ENCODE results near the gene CCDC54.
A peak's percentile ranks its signal among the peaks of the same experiment; 100 is the strongest.

Gene CCDC54

DNA sequence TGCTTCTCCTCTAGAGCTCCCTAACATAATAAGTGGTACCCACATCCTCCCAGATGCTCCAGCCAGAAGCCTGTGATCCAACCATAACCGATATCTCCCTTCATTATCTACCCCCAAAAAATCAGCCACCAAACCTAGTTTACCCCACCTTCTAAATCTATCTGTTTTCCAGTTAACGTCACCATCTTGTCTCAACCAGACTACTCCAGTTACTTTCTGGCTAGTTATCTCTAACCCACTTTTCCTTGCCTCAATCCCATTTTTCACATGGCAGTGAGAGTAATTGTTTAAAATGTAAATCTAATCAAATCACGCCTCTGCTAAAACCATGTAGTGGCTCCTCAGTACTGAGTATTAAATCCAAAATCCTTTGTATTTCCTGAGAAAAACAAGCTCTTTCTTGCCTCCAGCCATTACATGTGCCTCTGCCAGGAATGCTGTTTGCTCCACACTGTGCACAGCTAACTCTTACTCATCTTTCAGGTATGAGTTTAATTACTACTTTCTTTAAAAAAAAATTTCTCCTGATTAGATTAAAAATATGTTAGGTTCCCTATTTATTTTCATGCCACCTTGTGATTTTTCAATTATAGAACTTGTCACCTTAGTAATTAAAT is 15.4 kb downstream of the CCDC54 start:
- DNase-seq: no peak

DNA sequence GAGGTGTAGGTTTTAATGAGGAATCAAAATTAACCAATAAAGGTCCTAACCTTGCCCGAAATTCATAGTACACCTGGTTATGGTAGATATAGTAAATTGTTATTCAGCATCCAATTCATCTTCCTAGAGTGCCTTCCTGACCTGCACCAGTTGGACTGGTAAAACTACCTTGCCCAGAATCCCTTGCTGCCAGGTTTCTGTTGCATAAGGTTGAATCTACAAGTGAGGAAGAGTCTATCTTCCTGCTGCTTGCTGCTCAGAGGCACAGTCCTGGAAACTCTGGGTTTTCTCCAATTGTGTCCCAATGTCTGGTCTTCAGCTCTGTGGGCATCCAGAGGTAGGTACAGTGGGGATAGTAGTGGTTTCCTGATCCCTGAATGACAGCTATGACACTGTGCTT is 17.3 kb downstream of the CCDC54 start:
- no peak for DNase-seq

DNA sequence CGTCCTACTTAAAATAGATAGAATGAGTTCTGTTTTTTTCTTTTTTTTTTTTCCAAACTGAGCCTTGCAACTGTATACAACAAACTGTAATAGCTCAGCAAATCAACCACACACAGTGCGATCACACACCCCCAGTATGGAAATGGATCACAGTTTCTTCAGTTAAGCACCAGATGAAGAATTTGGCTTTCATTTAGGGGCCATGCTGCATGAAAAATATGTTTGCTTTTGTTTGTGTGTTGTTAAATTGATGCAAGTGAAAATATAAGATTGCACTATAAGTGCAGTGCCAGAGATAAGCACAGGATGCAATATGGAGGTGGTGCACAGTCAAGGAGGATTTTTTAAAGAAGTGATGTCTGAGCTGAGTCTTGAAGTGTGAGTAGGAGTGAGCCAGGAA is 17.8 kb downstream of the CCDC54 start:
- no peak for DNase-seq

DNA sequence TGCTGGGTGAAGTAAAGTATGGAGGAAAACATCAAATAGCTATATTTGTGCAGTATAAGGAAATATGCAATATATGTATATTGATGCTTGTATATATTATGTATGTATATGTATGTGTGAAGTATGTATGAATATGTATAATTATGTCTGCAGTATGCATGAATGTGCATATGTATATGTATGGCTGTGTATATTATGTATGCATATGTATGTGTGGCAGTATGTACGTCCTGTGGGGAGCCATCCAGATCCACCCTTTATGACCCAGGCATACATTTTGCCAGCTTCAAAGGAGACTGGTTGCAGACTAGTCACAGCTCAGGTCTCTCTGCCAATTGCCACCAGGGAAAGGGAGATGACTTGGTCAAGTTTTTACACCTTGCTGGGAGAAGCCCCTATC is 24.1 kb downstream of the CCDC54 start:
- DNase-seq: no peak

DNA sequence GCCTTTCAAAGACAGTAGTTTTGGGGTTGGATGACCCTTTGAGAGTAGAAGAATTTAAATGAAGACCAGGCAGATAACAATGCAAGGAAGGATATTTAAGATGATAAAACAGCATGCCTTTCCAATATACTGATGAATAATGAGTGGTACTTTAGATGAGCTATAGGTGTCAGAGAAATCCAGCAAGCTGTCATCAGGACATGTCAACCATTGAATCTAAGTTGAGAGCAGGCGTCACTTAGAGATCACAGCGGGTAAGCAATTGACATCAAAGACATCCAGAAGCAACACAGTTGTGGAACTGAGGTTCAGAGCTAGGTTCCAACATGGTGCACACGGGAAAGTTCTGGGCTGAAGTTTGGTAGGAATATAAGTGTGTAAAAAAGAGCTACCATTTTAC is 25.0 kb downstream of the CCDC54 start:
- no peak for DNase-seq

DNA sequence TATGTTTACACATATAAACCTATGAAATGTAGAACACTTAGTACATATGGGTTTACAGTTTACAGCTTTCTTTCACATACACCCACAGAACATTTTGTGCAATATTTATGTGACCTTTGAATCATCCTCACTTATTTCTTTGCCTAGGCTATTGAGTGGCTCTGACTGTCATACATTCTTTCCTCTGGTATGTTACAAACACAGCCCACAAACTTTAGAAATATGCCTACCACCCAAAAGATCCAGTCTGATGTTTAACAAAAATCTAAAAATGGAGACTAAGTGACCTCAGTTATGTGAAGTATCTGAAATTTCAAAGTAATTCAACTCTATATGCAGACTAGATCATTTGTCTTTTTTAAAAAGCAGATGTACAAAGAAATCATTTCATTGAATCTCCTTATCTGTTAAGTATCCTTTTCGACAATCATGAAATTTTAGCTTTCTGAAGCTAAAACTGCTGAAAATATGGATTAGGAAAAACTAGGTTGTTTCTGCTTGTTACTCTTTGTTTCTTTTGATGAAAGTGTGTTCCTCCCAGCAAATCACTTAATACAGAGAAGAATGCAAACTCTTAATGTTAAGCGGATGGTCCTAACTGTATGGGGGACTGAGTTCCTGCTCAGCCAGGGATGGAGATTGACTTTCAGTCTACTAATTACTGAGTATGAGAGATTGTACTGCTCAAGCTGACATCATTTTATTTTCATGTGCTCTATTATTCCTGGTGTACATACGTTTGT is 27.7 kb downstream of the CCDC54 start:
- DNase-seq: no peak

DNA sequence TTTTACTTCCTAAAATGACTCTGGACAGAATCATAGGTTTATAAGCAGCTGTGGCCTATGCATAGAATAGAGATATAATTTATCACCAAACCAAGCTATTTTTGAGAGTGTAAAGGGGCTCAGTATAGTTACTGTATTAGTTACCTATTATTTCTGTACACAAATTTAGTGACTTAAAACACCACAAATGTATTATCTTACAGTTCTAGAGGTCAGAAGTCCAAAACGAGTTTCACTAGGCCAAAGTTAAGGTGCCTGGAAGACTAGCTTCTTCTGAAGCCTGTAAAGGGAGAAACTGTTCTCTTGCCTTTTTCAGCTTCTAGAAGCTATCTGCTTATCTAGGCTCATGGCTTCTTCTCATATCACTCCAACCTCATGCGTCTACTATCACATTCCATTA is 30.1 kb downstream of the CCDC54 start:
- DNase-seq: no peak

DNA sequence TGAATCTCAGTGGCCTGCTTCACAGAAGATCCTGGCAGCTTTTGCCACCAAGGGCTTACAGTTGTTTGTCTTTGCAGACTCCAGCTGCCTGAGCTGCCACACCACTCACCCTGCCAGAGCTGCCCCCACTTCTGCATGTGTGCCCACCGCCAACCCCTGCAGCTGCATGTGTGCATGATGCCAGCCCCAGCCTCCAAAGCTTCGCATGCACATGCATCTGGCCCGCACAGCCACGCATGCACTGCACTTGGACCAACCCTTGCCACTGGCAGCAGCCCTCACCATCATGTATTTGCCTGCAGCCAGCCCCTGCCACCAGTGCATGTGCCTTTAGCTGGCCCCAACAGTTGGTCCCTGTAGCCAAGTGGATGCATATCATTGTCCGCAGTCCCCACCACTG is 31.3 kb downstream of the CCDC54 start:
- no peak for DNase-seq

DNA sequence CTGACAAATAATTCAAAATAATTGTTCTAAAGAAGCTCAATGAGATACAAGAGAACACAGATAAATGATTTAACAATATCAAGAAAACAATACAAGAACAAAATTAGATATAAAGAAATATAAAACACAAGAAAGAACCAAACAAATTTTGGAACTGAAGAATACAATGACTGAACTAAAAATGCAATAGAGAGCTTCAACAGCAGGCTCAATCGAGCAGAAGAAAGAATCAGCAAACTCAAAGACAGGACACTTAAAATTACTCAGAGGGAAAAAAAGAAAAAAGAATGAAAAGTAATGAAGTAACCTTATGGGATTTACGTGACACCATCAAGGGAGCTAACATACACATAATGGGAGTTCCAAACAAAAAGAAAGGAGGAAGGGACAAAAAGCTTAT is 32.1 kb downstream of the CCDC54 start:
- no peak for DNase-seq

DNA sequence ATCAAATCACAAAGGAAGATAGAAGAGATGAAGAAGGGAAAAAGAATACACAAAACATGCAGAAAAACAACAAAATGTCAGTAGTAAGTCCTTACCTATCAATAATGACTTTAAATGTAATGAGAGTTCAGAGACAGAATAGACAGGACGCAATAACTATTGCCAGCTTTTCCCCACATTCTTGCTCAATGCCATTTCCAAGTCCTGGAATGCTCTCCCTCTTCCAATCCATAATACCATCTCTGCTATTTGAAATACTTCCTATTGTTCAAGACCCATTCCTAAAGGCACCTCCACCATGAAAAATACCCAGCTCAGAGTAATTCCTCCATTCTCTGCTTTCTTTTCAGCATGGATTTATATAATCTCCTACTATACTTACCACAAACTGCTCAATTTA is 33.4 kb downstream of the CCDC54 start:
- DNase-seq: no peak

DNA sequence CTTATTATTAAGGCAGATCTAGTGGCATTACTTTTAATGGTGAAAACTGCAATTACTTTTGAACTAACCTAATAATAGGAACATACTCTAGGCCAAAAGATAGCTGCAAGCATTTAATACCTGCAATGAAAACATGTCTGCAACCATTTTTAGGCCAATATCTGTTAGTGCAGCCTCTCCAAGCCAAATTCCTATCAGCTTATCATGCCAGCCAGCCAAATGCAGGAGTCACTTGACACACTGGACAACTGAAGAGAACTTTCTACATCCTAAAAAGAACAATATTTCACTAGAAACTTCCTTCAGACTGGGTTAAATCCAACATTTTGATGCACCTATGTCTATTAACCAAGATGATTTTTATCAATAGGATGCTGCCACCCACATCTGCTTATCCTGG is 33.8 kb downstream of the CCDC54 start:
- no peak for DNase-seq

DNA sequence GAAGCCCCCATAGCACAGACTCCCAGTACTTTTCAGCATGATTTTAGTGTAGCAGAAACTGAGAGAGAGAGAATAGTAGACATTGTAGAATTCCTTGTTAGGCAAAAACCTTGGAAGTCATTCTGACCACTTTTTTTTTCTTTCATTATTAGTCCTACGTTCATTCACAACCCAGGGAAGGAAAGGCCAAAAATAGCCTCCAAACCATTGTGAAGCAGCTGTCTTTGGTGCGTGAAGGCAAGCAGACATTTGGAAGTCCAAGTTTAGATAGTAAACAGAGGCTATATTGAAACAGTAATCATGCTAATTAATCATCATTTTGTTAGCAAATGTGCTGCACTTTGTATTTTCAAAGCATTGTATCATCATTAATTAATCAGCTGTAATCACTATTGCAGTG is 34.5 kb downstream of the CCDC54 start:
- no peak for DNase-seq

DNA sequence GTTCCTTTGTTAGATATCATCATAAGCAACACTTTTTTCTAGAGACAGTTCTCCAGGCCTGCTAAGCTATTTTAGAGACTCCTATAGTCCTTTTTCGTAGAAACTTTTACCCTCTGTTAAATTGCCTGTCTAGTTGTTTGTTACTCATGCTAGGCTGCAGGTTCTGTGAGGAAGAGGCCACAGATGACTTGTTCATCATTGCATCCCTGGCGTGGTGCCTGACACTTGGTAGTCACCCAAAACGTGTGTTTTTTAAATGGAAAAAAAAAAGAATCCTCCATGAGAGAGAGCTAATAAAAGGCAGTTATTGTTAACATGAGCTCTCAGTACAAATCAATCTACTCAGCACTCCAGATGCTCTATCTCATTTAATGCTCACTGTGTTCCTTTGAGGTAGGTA is 35.1 kb downstream of the CCDC54 start:
- DNase-seq: no peak

DNA sequence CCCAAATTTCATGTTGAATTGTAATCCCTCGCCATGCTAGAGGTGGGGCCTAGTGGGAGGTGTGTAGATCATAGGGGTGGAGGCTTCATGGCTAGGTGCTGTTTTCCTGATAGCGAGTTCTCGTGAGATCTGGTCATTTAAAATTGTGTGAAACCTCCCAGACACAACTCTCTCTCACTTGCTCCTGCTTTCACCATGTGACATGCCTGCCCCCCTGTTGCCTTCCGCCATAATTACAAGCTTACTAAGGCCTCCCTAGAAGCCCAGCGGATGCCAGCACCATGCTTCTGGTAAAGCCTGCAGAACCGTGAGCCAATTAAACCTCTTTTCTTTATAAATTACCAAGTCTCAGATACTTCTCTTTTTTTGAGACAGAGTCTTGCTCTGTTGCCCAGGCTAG is 36.0 kb downstream of the CCDC54 start:
- DNase-seq: peak in 1 of 56 donors; percentile 2

DNA sequence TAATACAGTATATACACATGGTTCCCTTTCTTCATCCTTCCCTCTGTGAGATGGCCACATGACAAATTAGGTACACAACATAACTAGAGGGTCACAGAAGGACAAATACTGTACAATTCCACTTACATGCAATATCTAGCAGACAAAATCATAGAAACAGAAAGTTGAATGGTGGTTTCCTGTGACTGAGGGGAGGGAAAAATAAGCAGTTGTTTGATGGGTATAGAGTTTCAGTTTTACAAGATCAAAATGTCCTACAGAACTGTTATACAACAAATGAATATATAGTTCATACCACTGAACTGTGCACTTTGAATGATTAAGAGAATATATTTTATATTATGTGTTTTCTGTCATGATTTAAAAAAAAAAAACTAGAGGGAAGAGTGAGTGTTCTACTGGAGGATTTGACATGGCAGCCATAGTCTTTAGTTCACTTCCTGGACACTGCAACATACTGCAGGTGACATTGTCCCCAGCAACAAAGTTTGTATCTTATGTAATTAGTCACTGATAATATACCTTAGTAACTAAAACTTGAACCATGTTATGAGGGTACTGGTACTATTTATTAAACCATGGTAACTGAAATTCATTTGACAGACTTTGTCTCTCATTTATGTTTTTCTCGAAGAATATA is 37.2 kb downstream of the CCDC54 start:
- DNase-seq: no peak

DNA sequence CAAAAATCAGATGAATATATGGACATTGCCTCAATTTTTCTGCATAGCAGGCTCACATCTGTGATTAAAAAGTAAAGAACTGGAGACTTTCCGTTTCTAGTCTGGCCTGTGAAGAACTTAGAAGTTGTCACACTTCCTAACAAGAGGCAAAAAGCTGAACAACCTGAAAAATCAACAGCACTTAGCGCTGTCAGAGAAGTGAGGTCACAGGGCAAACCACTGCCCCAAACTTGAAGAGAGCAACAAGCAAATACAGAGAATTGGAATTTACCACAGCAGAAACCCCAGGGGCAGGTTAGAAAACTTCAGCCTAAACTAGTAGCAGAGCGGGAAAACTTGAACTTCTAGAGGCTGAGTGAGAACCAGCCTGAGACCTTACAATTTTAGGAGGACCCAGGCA is 38.9 kb downstream of the CCDC54 start:
- no peak for DNase-seq

DNA sequence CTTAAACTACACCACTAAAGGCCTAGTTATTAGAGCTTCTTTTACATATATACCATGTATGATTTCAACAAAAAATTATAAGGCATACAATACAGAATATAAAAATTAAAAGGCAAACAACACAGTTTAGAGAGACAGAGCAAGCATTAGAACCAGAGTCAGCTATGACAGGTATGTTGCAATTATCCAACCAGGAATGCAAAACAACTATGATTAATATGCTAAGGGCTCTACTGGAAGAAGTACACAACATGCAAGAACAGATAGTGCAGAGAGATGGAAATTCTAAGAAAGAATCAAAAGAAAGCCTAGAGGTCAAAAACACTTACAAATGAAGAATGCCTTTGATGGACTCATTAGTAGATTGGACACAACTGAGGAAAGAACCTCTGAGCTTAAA is 39.6 kb downstream of the CCDC54 start:
- DNase-seq: no peak

DNA sequence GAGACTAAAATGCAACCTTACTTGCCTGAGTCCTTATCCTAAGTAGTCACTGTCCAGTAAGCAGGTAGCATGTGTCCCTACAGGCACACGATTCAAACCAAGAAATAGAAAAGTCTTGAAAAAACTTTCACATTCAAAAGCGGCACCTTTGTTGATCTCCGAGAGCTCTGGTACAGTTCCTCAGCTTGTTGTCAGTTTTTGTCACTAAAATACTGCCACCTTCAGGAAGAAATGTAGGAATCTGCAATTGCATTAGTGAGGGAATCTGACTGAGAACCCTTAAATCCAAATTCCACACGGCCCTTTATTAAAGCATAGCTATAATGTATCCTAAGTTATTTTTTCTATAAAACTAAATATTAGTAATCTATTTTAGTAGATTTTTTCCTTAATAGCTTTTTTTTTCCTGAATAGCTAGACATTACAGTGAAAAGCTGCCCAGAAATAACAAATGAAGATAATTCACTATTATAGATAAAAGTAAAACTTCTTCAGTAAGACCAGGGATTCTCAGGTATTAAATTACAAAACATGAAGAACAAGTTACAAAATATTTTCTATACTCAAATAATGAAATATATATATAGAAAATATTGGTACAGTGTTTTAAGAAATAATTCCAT is 44.0 kb downstream of the CCDC54 start:
- peak in 9 of 56 donors; percentile 4 to 81 (median 11) for DNase-seq

DNA sequence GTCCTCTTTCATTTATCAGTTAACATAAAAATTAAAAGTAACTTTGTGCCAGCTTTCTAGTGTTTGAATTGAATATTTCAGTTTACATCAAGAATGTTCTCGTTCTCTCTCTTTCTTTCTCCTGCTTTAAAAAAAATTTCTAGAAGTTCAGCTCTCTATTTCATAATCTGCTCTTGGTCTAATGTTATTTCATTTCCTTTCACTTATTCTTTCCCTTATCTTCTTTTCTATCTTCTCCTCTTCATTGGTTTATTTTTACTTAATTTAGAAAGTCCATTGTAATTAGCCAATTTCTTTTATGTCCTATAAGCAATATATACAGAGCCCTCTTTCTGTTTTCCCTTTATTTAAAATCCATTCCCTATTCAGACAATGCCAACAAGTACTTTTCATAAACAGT is 44.6 kb downstream of the CCDC54 start:
- no peak for DNase-seq

DNA sequence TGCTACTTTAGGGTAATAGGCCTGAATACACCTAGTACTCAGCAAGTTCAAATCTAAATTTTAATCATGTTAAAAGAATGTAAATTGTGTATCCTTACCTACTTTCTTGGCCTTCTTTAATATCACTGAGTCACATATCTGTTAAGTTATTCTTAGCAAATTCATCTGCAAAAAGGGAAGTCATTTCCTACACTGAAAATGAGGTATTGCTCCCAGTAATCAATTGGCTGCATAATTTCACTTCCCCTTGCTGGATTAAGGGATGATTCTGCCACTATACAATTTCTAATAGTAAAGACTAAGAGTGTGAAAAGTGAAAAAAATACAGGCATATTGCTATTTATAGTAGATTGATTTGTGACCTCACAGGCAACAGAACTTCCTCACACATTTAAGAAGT is 47.8 kb downstream of the CCDC54 start:
- DNase-seq: no peak

DNA sequence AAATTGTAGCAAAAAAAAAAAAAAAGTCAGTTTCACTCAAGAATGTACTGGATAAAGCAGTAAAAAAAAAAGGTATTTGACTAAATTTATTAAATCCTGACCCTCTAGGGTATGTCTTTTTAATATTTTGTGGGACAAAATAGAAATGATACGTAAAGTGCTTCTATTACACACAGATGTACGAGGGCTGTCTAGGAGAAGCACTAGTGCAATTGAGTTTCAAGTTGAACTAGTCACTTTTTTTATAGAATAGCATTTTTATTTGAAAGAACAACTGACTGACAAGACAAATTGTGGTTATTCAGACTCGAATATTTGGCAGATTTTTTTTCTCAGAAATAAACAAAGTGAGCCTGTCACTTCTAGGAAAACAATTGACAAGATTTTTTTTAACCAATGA is 49.0 kb downstream of the CCDC54 start:
- no peak for DNase-seq
